Parietal lobe (tissue), 2 donors: ENCODE measurements around the gene C3orf62. TPM values are rescaled to one million over a fixed set of nuclear protein-coding genes. Genes with fewer than 3 reads are reported as not detected.

Experiments
- small RNA-seq: library from RNA; depleted of rRNA; stranded (forward); fragments of <200 nt; gene quantifications from one replicate; pipeline ENCODE3, GENCODE V24; 2014; ENCODE audit warnings: low replicate concordance
- total RNA-seq: library from RNA; depleted of rRNA; stranded (reverse); fragments of >200 nt; gene quantifications from one replicate; pipeline ENCODE4 v1.2.3, GENCODE V29; 2014

Gene C3orf62
- 8.5 TPM for total RNA-seq

GRCh38 chr3:49276475-49277382 lies at the start of gene C3orf62:
Gene C3orf62, minus strand, starts transcription at chr3:49277232. Its CDS starts 360 bp downstream, at chr3:49276872.

Small RNA genes within 50 kb of the gene (small RNA-seq; reads per million reads assigned to genes)
- gene AC121247.2 (not detected), gene MIR4271 (not detected), gene RF00019 (not detected)

Other genes starting within 250 kb of the C3orf62 start
- 133 TPM for gene IMPDH2, start 247.8 kb downstream of the C3orf62 start, total RNA-seq
- 187 TPM for gene QRICH1, start 183.2 kb downstream of the C3orf62 start, total RNA-seq
- 170 TPM for gene QARS1, start 172.5 kb downstream of the C3orf62 start, total RNA-seq
- gene USP19, start 156.4 kb downstream of the C3orf62 start, total RNA-seq: 63.9 TPM
- gene LAMB2, start 144.2 kb downstream of the C3orf62 start, total RNA-seq: 69.2 TPM
- gene CCDC71, start 110.9 kb downstream of the C3orf62 start, total RNA-seq: 24.7 TPM
- gene KLHDC8B, start 105.6 kb downstream of the C3orf62 start, total RNA-seq: 11.0 TPM
- gene USP4, start 62.8 kb upstream of the C3orf62 start, total RNA-seq: 48.8 TPM
- 62.0 TPM for gene GPX1, start 81.1 kb upstream of the C3orf62 start, total RNA-seq
- 111 TPM for gene RHOA, start 134.7 kb upstream of the C3orf62 start, total RNA-seq
- gene TCTA, start 135.2 kb upstream of the C3orf62 start, total RNA-seq: 14.7 TPM
- 2.5 TPM for gene AMT, start 145.2 kb upstream of the C3orf62 start, total RNA-seq
- gene NICN1, start 152.1 kb upstream of the C3orf62 start, total RNA-seq: 14.7 TPM
- gene DAG1, start 193.0 kb upstream of the C3orf62 start, total RNA-seq: 30.7 TPM